ENCODE measurements around the gene RBM43. TPM values are rescaled to one million over a fixed set of nuclear protein-coding genes. Genes with fewer than 3 reads are reported as not detected.

The RBM43 gene
- total and polyA plus RNA-seq, 2 of the 4 experiments (the other 2 are of a cell fraction): 1.6 to 3.6 TPM

DNA sequence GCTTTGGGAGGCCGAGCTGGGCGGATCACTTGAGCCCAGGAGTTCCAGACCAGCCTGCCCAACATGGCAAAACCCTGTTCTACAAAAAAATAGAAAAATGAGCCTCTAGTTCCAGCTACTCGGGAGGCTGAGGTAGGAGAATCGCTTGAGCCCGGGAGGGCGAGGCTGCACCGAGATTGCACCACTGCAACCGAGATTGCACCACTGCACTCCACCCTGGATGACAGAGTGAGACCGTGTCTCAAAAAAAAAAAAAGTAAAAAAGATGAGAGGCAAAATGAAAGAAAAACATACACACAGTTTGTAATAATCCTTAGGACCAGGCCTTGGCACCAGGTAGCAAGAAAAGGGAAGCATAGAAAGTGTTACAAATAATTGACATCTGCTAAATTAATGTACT lies 22.0 kb downstream of the RBM43 start:
- no peak overlapping the region for H3K27ac ChIP-seq (ENCODE audit: insufficient read depth, low read length)
- H4K8ac ChIP-seq (ENCODE audit: low read depth in 2 of 2, low read length in 2 of 2): no peak overlapping the region
- dilution Hi-C loops (cut with HindIII; ENCODE audit: low sequenced_read_pairs, unreplicated experiment): no loop called here
- H3K56ac ChIP-seq (ENCODE audit: extremely low read depth, insufficient read depth, low read length): no peak overlapping the region
- intact Hi-C loops (cut with micrococcal nuclease): loop anchor here (2.0 to 10.0 kb wide), 9 partner anchors 187 to 1643 kb away; no protein-coding TSS in a partner anchor
- no peak overlapping the region for H3K9ac ChIP-seq (ENCODE audit: low read depth, low read length)
- no peak overlapping the region for H2AK5ac ChIP-seq (ENCODE audit: low read depth, low read length)
- no peak overlapping the region for H3K18ac ChIP-seq (ENCODE audit: low read depth, low read length)
- peaks cover 9% of the 10 kb centered on the region for H3K4me1 ChIP-seq (ENCODE audit: control insufficient read depth, insufficient read depth, low read length)
- POLR2A ChIA-PET (ENCODE audit: unreplicated experiment): no interaction called here
- no peak overlapping the region for H2BK5ac ChIP-seq (ENCODE audit: low read depth, low read length, poor library complexity, severe bottlenecking)
- no peak overlapping the region for H2BK15ac ChIP-seq (ENCODE audit: low read depth, low read length)
- no peak overlapping the region for H2BK20ac ChIP-seq (ENCODE audit: low read depth, low read length)
- H3K9me1 ChIP-seq (ENCODE audit: insufficient read depth, low read length): peaks cover 8% of the 10 kb centered on the region; the same call in 1 of the 2 replicates
- no peaks in the 10 kb centered on the region for H3K27me3 ChIP-seq (ENCODE audit: control insufficient read depth, insufficient read depth, low read length)
- H2AFZ ChIP-seq (replicated peaks; ENCODE audit: low read length, poor library complexity): no peak overlapping the region
- DNase-seq (no peak), ATAC-seq (ENCODE audit: low read depth) (no peak)
- no peak overlapping the region for H3K23ac ChIP-seq (ENCODE audit: low read depth, low read length)
- H3K79me1 ChIP-seq (ENCODE audit: low read depth in 1 of 2, low read length in 2 of 2): no peaks in the 10 kb centered on the region
- no TSS peak for BruUV-seq (replicated peaks)
- no peak overlapping the region for H3K4ac ChIP-seq (ENCODE audit: low read depth, low read length)
- CTCF ChIA-PET: interaction anchor here (0.6 to 1.8 kb wide), 15 partner anchors 8 to 1641 kb away, joined by 3 to 9 read pairs (median 4); no protein-coding TSS in a partner anchor
- in situ Hi-C loops (cut with MboI; ENCODE audit: low sequenced_read_pairs): loop anchor here (5.0 to 25.0 kb wide), 4 partner anchors 627 to 1642 kb away; no protein-coding TSS in a partner anchor
- H3K4me2 ChIP-seq (ENCODE audit: low read depth, low read length): no peak overlapping the region
- no peaks in the 10 kb centered on the region for H3K36me3 ChIP-seq (ENCODE audit: control insufficient read depth, insufficient read depth, low read length)
- no peak overlapping the region for H4K91ac ChIP-seq (ENCODE audit: insufficient read depth, low read depth, low read length)
- H4K20me1 ChIP-seq (ENCODE audit: insufficient read depth, low read length): no peaks in the 10 kb centered on the region
- WGBS, 2 experiments (ENCODE audit: extremely low coverage in 2 of 2, insufficient read length in 1 of 2): no CpG with 5 or more reads among the region's 9 CpGs
- TF ChIP-seq RAD21 (IDR thresholded peaks at IDR 0.05; ENCODE audit: low read length): no peak
- TF ChIP-seq RFX5 (IDR thresholded peaks at IDR 0.05; ENCODE audit: low read depth, low read length): no peak
- TF ChIP-seq RCOR1 (IDR thresholded peaks at IDR 0.05; ENCODE audit: insufficient replicate concordance, low read length): no peak
- no peak for TF ChIP-seq CEBPB (IDR thresholded peaks at IDR 0.05; ENCODE audit: low read depth, low read length)
- TF ChIP-seq, protein P1, sequence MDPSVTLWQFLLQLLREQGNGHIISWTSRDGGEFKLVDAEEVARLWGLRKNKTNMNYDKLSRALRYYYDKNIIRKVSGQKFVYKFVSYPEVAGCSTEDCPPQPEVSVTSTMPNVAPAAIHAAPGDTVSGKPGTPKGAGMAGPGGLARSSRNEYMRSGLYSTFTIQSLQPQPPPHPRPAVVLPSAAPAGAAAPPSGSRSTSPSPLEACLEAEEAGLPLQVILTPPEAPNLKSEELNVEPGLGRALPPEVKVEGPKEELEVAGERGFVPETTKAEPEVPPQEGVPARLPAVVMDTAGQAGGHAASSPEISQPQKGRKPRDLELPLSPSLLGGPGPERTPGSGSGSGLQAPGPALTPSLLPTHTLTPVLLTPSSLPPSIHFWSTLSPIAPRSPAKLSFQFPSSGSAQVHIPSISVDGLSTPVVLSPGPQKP (IDR thresholded peaks at IDR 0.05; ENCODE audit: borderline replicate concordance, low read depth, low read length): no peak
- no peak for TF ChIP-seq POLR2A (IDR thresholded peaks at IDR 0.05; ENCODE audit: low read depth, low read length)
- TF ChIP-seq SMC3 (IDR thresholded peaks at IDR 0.05; ENCODE audit: low read depth, low read length): no peak
- no peak for TF ChIP-seq BHLHE40 (IDR thresholded peaks at IDR 0.05; ENCODE audit: low read depth, low read length)
- no peak for TF ChIP-seq MAFK (IDR thresholded peaks at IDR 0.05; ENCODE audit: low read depth, low read length)
- TF ChIP-seq MAZ (IDR thresholded peaks at IDR 0.05; ENCODE audit: borderline replicate concordance, low read depth, low read length): no peak
- no peak for TF ChIP-seq CHD1 (IDR thresholded peaks at IDR 0.05; ENCODE audit: low read depth, low read length)
- no peak for TF ChIP-seq FOS (IDR thresholded peaks at IDR 0.05; ENCODE audit: low read depth, low read length)
- no peak for TF ChIP-seq NFE2L2 (IDR thresholded peaks at IDR 0.05; ENCODE audit: low read depth, low read length)
- TF ChIP-seq, protein P2, sequence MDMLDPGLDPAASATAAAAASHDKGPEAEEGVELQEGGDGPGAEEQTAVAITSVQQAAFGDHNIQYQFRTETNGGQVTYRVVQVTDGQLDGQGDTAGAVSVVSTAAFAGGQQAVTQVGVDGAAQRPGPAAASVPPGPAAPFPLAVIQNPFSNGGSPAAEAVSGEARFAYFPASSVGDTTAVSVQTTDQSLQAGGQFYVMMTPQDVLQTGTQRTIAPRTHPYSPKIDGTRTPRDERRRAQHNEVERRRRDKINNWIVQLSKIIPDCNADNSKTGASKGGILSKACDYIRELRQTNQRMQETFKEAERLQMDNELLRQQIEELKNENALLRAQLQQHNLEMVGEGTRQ (IDR thresholded peaks at IDR 0.05; ENCODE audit: low read depth, low read length): no peak
- no peaks in the 10 kb centered on the region for H3K9me3 ChIP-seq (ENCODE audit: control insufficient read depth, insufficient read depth, low read length)
- H3K4me3 ChIP-seq (ENCODE audit: insufficient read depth, low read depth, low read length): no peak overlapping the region
- H2AK9ac ChIP-seq (replicated peaks; ENCODE audit: low read depth, low read length, poor library complexity): no peak overlapping the region
- no peak overlapping the region for H2BK120ac ChIP-seq (ENCODE audit: low read depth, low read length)
- H3K14ac ChIP-seq (replicated peaks; ENCODE audit: low read depth, low read length): no peak overlapping the region
- H4K5ac ChIP-seq (ENCODE audit: low read depth, low read length): no peak overlapping the region
